GM04503 (cell line): ENCODE results near the gene CEBPZOS.
"Not testable (repeated sequence)": the region's sequence is repeated elsewhere in the genome, so short reads cannot be mapped to it uniquely, and the experiment has no call there.

Experiments
- DNase-seq: peaks from one replicate; pipeline ENCODE4 v3.0.0-alpha.2; 2012; ENCODE audit warnings: low read depth

Gene CEBPZOS

DNA sequence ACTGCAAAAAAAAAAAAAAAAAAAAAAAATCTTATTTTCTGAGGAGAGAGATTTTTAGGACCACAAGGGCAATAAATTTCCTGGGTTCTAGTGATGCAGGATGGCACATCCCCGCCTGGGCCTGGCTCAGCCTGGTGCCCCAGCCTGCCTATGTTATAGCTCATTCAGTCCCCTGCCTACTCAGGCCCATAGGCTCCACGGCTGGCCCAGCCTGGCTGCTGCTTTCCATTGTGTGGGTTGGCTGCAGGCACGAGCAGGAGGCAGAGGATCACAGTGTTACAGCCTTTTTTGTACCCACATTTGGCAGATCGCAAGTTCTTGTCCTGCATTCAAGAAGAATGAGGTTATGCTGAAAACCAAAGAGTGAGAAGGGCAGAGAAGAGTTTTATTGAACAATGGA is 5.0 kb upstream of the CEBPZOS start:
- no peak for DNase-seq

DNA sequence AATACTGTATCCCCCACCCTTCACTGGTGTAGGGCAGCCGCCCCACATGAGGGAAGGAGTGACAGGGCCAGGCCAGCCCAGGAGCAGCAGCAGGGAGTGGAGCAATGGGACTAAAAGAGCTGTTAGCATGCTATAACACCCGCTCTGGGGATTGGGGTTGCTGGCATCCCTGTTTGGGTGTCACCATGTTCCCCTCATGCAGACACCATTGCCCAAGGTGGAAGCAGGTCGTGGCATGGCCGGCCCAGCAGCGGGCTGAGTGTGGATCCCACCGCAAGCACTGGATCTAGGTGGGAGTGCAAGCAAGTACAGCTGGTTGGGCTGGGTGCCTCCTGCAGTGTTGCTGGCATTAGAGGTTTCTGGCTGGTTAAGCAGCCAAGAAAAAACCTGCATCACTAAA is 4.5 kb upstream of the CEBPZOS start:
- DNase-seq = no peak

DNA sequence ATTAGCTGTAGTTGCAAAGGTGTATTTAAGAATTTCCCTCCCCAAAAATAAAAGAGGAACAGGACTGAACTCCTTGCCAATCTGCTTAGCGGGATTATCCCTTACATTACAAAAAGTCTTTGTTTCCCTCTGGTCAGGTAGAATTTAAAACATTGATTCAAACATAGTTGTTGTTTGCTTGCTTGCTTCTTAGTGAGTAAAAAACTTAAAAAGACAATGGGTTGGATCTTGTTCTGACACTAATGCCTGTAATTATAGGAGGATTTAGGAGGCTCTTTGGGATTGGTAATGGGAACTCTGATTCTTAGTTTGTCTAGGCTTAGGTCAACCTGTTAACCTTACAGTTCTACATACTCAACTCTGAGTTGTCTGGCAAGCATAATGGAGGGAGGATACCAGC is 3.7 kb upstream of the CEBPZOS start:
- DNase-seq = no peak

DNA sequence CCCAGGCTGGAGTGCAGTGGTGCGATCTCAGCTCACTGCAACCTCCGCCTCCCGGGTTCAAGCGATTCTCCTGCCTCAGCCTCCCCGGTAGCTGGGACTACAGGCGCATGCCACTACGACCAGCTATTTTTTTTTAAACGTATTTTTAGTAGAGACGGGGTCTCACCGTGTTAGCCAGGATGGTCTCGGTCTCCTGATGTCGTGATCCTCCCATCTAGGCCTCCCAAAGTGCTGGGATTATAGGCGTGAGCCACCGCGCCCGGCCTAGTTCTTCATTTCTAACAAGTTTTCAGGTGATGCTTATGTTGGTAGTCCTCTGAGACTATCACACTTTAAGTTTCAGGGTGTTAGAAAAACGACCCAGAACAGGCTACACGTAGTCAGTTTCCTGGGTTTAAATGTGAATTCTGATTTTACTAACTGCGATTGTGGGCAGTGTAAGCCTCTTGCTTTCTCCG is 405 bp upstream of the CEBPZOS start:
- not testable (repeated sequence) for DNase-seq

DNA sequence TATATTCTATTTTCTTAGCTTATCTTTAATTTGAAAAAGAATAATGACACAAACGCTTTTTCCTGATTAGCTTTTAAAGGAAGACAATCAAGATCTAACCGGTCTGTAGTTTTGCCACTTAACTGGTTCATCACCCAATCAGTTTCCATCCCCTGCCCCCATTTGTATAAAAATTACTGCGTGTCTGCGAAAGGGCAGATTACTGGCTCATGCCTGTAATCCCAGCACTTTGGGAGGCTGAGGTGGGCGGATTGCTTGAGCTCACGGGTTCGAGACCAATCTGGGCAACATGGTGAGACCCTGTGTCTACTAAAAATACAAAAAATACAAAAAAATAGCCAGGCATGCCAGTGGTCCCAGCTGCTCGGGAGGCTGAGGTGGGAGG is 2.4 kb downstream of the CEBPZOS start:
- no peak for DNase-seq

DNA sequence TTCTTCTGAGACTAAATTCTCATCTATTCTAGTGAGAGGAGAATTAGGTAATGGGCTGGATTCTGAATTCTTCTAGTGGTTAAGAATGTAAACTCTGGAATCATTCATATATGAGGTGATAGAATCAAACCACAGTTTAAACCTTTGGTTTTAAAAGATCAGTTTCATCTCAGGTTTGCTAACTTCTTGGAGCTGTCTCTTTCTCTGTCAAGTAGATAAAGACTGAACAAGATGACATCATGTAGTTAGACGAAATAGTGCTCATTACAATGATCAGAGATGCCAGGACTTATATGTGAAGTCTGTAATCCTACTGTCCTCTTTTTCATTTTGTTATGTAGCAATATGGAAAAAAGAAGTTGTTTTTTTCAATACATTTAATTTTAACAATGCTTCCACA is 4.9 kb downstream of the CEBPZOS start:
- DNase-seq = no peak

DNA sequence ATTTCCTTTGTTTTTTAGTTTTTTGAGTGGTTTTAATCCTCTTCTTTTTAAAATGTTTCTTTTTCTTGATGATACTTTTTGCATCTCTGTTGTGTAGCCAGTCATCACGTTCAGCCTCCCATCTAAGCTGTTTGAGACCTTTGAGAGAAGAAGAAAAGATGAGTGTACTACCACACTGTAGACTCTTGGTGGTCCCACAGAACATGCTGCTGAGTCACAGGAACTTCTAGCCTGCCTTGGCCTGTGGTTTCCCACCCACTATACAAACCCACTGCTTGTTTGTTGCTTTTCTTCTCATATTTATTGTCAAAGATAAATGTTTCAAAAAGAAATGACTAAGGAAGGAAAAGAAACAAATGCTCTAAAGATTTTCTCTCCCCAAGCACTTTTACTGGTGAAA is 5.5 kb downstream of the CEBPZOS start:
- DNase-seq = no peak

DNA sequence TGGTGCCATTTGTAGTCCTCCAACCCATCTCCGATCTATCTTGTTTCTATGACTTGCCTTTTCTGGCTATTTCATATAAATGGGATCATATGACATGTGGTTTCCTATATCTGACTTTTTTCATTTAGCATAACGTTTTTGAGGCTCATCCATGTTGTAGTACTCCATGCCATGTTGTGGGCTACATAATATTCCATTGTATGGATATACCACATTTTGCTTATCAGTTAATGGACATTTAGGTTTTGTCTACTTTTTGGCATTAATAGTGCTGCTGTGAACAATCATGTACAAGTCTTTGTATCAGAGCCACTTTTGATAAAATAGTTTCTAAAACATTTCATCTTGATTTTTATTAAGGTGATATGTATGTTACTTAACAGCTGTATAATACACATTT is 7.4 kb downstream of the CEBPZOS start:
- no peak for DNase-seq

DNA sequence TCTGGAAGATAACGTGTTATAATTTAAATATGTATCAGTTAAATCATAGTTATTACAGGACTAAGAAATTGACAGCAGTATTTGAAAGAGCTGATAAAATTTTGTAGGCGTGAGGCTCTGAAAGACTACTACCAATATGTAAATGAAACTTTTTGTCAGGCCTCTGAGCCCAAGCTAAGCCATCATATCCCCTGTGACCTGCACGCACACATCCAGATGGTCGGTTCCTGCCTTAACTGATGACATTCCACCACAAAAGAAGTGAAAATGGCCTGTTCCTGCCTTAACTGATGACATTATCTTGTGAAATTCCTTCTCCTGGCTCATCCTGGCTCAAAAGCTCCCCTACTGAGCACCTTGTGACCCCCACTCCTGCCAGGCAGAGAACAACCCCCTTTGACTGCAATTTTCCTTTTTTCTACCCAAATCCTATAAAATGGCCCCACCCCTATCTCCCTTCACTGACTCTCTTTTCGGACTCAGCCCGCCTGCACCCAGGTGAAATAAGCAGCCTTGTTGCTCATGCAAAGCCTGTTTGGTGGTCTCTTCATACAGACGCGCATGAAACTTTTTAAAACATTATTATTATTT is 8.9 kb downstream of the CEBPZOS start:
- not testable (repeated sequence) for DNase-seq

DNA sequence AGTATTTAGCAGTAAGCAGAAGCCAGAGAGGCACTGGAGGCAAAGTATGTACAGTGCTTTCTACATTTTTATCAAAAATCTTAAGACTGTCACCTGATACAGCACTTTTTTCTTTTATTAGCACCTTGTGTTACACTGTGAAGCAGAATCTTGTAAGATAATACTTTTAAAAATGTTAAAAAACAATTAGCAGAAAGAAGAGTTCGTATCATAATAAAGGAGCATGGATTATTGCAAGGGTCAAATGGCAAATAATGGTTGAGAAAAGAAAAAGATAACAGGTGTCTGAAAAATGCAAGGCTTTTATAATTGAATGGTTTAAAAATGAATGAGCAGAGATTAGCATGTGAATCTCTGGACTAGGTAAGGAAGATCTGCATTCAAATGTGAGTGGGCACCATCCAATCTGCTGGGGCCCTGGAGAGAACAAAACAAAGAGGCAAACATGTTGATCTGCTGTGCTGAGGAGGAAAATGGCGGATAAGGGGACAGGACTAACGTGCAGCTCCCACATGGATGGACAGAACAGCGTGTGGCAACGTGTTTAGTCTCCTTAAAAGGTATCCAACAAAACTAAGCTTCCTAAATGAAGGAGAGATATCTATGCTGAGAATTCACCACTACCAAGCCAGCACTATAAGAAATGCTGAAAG is 9.5 kb downstream of the CEBPZOS start:
- no peak for DNase-seq

DNA sequence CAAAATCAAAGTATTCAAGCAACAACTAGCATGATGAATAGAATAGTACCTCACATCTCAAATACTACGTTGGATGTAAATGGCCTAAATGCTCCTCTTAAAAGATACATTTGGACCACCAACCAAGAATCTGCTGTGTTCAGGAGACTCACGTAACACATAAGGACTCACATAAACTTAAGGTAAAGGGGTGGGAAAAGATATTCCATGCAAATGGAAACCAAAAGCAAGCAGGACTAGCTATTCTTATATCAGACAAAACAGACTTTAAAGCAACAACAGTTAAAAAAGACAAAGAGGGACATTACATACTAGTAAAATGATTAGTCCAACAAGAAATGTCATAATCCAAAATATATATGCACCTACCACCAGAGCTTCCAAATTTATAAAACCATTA is 10.5 kb downstream of the CEBPZOS start:
- DNase-seq = not testable (repeated sequence)

DNA sequence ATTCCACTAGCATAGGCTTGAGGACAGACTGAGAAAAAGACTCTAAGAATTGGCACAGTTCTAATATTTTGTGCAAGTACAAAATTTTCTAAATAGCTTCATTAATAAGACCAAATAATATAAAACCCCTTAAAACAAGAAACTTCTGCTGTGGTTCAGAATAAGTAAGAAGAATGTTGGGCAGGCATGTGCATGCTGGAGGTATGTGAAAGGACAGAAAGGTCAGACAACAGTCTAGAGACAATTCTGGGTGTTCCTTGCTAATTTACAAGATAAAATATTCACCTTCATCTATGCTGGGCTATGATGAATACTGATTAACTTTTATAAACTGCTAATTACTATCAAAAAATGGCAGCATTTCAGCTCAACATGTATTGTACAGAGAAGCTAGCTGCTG is 14.9 kb downstream of the CEBPZOS start:
- no peak for DNase-seq

DNA sequence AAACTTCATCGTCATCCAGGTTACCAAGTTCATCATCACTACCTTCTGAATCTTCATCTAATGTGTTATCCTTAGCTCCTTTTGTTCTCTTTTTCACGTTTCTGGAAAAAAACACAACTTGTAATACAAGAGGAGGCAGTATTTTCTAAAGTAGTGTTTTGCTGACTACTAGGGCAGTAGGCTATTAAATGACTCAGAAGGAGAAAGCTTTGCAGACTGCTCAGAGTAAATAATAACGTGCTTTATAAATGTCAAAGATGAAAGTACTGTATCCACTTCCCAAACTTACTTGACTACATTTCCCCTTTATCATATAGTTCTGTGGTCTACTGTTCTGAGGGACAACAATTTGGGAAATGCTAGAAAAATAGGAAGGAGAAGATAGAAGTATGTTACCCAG is 15.6 kb downstream of the CEBPZOS start:
- no peak for DNase-seq

DNA sequence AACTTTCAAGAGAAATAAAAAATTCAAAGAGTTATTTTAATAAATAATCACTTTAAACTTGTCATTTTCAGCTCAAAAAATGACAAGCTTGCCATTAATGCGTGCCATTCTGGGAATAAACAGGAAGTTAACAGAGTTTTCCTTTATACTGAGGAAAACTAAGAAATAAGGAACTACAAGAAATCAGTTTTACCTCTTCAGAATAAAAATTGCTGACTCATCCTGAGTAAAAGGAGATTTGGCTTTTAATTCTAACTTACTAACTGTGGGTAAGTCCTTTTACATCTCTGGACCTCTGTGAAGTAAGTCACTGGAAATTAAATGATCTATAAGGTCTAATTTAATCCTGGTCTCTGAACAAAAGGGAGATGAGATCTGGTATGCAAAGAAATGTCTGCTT is 19.0 kb downstream of the CEBPZOS start:
- no peak for DNase-seq

DNA sequence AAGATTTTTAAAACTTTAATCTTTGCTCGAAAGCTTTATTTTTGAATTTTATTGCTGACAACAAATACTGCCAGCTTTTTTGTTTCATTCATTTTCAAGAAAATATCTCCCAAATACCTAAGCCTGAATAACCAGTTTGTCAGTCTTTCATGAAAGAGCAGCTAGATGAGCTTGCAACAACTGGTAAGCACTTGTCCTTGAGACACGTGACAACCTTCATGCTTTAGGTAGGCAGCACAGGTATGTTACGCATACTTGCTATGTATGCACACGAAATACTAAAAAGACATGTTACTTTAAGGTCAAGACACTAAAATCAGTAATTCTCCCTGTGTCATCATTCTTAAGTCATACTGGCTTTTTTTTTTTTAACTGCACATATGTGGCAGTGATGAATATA is 22.8 kb downstream of the CEBPZOS start:
- no peak for DNase-seq

DNA sequence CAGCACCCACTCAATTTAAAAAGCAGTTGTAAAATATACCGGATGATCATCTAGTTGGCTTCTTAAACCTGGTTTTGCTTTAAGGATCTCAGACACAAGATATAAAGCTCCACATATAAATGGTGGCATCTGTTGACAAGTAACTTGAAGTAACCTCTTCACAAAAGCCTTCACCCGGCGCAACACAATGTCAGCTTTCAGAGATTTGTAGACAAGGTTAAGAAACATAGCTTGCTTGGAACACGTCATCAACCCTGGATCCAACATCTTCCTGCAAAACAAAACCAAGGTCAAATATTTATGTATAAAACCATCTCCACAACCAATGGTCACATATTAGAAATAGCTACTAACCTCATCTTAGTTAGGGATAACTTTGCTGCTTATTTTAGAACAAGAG is 26.8 kb downstream of the CEBPZOS start:
- no peak for DNase-seq

DNA sequence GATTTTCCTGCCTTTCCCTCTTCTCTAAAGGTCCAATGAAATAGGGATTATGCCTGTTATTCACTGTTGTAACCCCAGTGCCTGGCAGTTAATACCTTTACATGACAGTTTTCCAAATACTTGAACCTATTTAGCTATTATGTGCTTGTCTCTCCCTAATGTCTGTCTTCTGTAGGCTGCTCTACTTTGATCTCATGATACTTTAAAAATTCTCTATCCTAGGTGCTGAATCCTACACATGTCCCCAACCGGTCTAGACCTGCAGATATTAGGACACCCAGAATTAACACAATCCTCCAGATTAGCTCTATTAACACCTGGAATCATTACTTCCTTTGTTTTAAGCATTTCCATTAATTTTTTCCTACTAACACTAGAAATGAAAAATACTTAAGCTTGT is 27.8 kb downstream of the CEBPZOS start:
- DNase-seq = no peak

DNA sequence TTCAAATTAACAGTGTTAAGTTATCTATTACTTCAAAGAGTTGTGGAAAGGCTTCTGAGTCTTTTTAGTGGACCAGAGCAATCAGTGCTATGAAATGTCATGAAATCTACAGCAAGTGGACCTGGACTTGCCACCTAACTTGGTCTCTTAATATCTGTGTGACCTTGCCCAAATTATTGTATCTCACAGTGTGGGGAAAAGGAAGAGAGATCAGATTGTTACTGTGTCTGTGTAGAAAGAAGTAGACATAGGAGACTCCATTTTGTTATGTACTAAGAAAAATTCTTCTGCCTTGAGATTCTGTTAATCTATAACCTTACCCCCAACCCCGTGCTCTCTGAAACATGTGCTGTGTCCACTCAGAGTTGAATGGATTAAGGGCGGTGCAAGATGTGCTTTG is 28.8 kb downstream of the CEBPZOS start:
- not testable (repeated sequence) for DNase-seq

DNA sequence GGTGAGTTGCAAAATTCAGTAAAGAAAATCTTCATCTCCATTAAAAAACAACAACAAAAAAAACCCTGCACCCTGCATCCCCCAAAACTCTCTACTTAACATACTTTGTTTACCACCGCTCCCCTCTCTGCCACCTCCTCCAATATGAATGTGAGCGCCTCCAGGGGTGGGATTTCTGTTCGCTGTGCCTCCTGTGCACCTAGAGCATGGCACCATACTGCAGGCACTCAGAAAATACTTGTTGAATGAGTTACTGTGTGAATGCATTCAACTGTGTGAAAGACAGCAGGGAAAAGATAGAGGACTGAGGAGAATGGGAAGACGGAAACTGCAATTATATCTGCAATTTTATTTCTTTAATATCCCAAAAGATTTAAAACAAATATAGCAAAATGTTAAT is 30.6 kb downstream of the CEBPZOS start:
- DNase-seq = no peak

DNA sequence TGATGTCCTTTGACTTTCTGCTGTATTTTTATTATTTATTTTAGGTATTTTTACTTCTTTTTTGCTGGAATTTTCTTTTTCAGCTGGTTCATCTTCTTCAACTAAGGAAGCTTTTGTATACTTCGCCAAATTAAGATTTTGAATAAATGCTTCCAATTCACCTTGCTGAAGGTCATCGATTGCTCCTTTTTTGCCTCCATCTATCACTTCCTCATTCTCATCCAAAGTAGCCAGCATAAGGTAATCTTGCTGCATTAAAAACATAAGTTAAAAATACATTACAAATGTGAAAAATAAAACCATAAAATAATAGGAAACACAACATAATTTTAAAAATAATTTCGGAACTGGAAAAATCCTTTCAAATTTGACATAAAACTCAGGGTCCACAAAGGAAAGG is 32.5 kb downstream of the CEBPZOS start:
- DNase-seq = no peak

DNA sequence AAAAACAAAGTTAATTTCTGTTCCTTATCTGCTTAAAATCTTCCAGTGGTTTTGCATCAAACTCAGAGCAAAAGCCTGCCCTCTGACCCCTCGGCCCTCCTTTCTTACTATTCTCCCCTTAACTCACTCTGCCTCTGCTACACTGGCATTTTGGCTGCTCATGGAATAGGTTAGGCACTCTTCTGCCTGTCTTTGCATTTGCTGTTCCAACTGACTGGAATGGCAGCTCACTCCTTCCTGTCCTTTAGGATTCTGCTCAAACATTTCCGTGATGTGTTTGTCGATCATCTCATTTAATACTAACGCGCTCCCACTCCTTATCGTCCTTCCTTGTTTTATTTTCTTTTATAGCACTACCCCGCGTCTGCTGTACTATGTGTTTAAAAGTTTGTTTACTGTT is 34.3 kb downstream of the CEBPZOS start:
- no peak for DNase-seq

DNA sequence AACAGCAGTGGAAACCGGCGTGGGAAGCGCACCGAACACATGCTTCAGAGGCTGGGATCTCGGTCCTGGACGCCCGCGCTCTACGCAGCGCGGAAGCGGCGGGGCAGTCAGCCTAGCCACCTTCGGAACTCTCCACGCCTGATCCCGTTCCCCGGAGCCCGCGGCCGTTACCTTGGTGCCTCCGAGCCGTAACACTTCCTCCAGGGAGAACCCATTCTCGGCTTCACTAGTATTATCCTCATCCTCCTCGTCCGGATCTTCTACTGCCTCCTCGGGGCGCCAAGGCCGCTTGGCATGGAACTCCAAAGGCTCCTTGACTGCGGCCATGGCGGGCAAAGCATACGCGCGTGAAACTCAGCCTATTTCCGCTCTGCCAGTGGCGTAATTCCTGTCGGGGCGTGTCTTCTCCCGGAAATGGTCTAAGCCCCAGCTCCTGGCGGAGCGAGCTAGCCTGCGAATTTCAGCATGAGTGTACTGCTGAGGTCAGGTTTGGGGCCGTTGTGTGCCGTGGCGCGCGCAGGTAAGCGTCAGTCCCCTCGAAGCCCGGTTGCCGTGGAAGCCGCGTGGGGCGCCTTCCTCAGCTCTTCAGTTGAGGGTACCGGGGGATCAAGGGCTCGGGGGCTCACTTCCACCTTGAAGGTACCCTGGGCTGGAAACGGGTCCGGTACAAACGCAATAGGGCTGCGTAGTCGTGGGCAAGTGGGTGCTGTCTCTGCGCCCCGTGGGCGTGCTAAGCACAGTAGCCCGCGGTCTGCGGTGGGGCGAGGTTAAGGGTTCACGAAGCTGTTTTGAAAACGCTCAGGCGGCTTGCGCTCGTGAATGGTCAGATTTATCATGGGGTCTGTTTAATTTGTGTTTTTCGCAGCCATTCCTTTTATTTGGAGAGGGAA is 35.2 kb downstream of the CEBPZOS start, which contains the start of the genes CEBPZ and NDUFAF7:
TSS of gene CEBPZ (minus strand) at position 356 of the 890 bp plus-strand sequence. CDS start at position 327, 29 bp downstream.
TSS of gene NDUFAF7 (plus strand) at position 418 of the 890 bp plus-strand sequence. CDS start at position 466, 48 bp downstream.
- DNase-seq = peak; percentile 61
